Left lung (tissue), 10 donors: ENCODE measurements around the gene CHRNA9. TPM values are rescaled to one million over a fixed set of nuclear protein-coding genes. Genes with fewer than 3 reads are reported as not detected.

Experiments used
- ATAC-seq: fragments of 200-7000 bp; cut with Tn5 transposase; one replicate; pipeline ENCODE4 v1.9.1; 2020; ENCODE audit warnings: moderate library complexity
- DNase-seq, 4 donors: peaks; one replicate each; pipeline ENCODE4 v3.0.0-alpha.2; 2013 to 2020
- H3K27ac ChIP-seq, 2 donors: fragments of 200-600 bp; sonication (generic) in 1 of 2; one replicate each; pipeline versions ENCODE4 v1.5.0 to v1.8.0; 2020 to 2021
- H3K27me3 ChIP-seq, 2 donors: fragments of 200-600 bp; sonication (generic) in 1 of 2; one replicate each; pipeline versions ENCODE4 v1.5.0 to v1.8.0; 2020 to 2021
- H3K36me3 ChIP-seq, 2 donors: fragments of 200-600 bp; sonication (generic) in 1 of 2; one replicate each; pipeline versions ENCODE4 v1.5.0 to v1.8.0; 2020 to 2021
- H3K4me1 ChIP-seq, 2 donors: fragments of 200-600 bp; one replicate each; pipeline ENCODE4 v1.8.0; 2021
- H3K4me3 ChIP-seq, 2 donors: fragments of 200-600 bp; sonication (generic) in 1 of 2; one replicate each; pipeline versions ENCODE4 v1.5.0 to v1.8.0; 2020 to 2021; ENCODE audit warnings: mild to moderate bottlenecking in 1 of 2
- H3K9me3 ChIP-seq, 2 donors: fragments of 200-600 bp; sonication (generic) in 1 of 2; one replicate each; pipeline versions ENCODE4 v1.5.0 to v1.8.0; 2020 to 2021
- intact Hi-C, 2 donors: fragments of 100-400 bp; cut with DNase I; formaldehyde crosslinking; loops; one replicate each; pipeline versions ENCODE4 v1.11.2 to v1.14.2; 2022
- polyA plus RNA-seq, 6 donors: library from polyadenylated mRNA; unstranded; fragments of 120-200 nt; gene quantifications; one replicate each; pipeline ENCODE4 v1.2.1, GENCODE V29; 2013; ENCODE audit not compliant: insufficient read length in 6 of 6
- total RNA-seq, 2 donors: library from RNA; stranded (reverse); fragmentation: NEBNext Ultra II Directional; extraction: Animal tissue kit (Norgen Biotek cat#: 25700); gene quantifications; one replicate each; pipeline ENCODE4 v1.2.1, GENCODE V29; 2021
- TF ChIP-seq, protein P1 (sequence below), 2 donors: fragments of 200-600 bp; sonication (generic) in 1 of 2; IDR thresholded peaks; one replicate each; pipeline versions ENCODE4 v1.5.0 to v1.8.0; 2021; ENCODE audit warnings: antibody characterized with exemption in 2 of 2
- donor health status: DM: no; HTN: yes; CAD: no.
- donor health status: DM: no; HTN: no; CAD: no.

The CHRNA9 gene
- total and polyA plus RNA-seq, 8 donors: not detected

DNA sequence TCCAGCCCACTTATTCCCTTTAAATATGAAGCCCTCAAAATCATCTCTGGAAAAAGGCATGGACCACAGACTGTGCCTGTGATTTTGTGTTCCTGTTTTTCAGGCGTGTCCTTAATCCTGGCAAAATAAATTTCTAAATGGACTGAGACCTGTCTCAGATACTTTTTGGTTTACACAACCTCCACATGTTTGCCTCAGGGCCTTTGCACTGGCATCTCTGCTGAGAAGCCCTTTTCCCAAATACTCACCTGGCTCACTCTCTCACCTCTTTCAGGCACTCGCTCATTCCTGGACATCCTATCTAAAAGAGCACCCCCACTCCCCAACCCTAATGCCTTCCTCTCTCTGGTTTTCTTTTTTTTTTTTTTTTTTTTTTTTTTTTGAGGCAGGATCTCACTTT, 40.5 kb downstream of the CHRNA9 start:
- DNase-seq (no peak), ATAC-seq (no peak)
- intact Hi-C loops: no loop called here
- Histone ChIP-seq H3K4me1 (no peaks in the 10 kb centered on the region), H3K27me3 (no peaks in the 10 kb centered on the region), H3K9me3 (no peaks in the 10 kb centered on the region), H3K36me3 (no peaks in the 10 kb centered on the region), H3K27ac (no peak overlapping the region), H3K4me3 (no peak overlapping the region)
- TF ChIP-seq, protein P1, sequence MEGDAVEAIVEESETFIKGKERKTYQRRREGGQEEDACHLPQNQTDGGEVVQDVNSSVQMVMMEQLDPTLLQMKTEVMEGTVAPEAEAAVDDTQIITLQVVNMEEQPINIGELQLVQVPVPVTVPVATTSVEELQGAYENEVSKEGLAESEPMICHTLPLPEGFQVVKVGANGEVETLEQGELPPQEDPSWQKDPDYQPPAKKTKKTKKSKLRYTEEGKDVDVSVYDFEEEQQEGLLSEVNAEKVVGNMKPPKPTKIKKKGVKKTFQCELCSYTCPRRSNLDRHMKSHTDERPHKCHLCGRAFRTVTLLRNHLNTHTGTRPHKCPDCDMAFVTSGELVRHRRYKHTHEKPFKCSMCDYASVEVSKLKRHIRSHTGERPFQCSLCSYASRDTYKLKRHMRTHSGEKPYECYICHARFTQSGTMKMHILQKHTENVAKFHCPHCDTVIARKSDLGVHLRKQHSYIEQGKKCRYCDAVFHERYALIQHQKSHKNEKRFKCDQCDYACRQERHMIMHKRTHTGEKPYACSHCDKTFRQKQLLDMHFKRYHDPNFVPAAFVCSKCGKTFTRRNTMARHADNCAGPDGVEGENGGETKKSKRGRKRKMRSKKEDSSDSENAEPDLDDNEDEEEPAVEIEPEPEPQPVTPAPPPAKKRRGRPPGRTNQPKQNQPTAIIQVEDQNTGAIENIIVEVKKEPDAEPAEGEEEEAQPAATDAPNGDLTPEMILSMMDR (IDR thresholded peaks at IDR 0.05): no peak

DNA sequence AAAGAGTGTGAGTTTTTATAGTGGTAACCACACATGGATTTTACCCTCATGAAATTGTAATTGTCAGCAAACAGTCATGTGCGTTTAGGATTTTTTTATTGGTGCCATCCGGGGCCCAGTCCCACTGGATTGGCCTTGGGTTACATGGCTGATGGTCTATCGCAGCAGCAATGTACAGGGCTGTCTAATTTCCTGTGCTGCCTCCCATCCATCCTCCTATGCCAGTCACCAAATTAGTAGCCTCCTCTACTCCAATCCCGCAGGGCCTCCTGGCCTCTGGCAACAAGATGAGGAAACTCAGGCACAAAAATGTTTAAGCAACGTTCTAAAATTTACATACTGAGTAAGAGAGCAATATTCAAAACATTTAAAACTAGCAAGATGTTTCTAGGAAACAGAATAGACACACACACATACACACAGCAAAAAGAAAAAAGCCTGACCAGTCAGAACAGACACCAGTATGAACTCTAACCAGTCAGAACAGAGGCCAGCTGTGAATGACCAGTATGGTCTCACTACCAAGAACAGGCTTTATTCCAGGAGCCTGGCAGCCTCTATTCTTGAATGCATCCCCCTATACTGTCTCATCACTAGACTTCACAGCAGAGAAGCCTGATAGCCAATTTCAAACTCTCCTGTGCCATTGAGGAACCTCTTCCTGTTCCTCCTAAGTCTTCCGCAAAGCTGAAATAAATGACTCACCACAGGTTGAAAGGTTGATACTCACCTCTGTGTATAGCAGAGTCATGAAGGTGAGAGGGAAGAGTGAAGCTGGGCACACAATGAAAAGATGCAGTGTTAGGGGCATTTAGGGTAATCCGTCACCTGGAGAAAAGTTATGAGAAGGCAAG, 42.6 kb downstream of the CHRNA9 start:
- no peaks in the 10 kb centered on the region for H3K9me3 ChIP-seq
- H3K4me1 ChIP-seq: no peaks in the 10 kb centered on the region
- ATAC-seq: peak; percentile 81
- intact Hi-C loops: no loop called here
- H3K27ac ChIP-seq: no peak overlapping the region
- TF ChIP-seq, protein P1 (IDR thresholded peaks at IDR 0.05): no peak
- no peak for DNase-seq
- no peaks in the 10 kb centered on the region for H3K36me3 ChIP-seq
- H3K4me3 ChIP-seq: no peak overlapping the region
- no peaks in the 10 kb centered on the region for H3K27me3 ChIP-seq

DNA sequence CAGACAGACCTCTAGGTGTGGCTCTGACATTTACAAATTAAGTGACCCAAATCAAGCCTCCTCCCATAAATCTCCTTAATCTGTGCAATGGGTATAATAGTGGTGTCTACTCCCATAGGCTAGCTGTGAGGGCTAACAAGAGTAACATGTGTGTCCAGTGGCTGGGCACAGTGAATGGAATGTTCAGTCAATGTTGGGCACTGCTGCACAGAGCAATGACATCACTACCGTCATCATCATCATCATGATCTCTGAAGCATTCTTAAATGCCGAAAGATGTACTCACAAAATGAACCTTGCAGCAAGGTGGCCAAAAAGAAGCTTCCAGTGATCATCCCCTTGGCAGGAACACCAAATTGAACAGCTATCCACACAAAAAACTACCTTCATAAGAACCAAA, 43.5 kb downstream of the CHRNA9 start:
- intact Hi-C loops: no loop called here
- TF ChIP-seq, protein P1 (IDR thresholded peaks at IDR 0.05): no peak
- H3K36me3 ChIP-seq: no peaks in the 10 kb centered on the region
- DNase-seq (no peak), ATAC-seq (no peak)
- H3K27me3 ChIP-seq: no peaks in the 10 kb centered on the region
- no peak overlapping the region for H3K27ac ChIP-seq
- no peak overlapping the region for H3K4me3 ChIP-seq
- H3K9me3 ChIP-seq: no peaks in the 10 kb centered on the region
- no peaks in the 10 kb centered on the region for H3K4me1 ChIP-seq

DNA sequence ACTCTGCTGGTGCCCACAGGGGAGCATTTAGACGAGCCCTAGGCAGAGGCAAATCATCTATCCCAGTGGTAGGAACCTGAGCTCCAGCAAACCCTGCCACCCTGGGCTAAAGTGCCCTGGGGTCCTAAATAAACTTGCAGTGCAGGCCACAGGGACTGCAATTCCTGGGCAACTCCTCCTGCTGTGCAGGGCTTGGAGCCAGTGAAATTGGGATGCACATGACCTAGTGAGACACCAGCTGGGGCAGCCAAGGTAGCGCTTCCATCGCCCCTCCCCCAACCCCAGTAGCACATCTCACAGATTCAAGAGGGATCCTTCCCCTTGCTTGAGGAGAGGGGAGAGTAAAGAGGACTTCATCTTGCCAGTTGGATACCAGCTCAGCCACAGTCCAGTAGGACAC, 44.1 kb downstream of the CHRNA9 start:
- Histone ChIP-seq H3K9me3 (no peaks in the 10 kb centered on the region), H3K36me3 (no peaks in the 10 kb centered on the region), H3K4me3 (no peak overlapping the region), H3K4me1 (no peaks in the 10 kb centered on the region), H3K27ac (no peak overlapping the region), H3K27me3 (no peaks in the 10 kb centered on the region)
- TF ChIP-seq, protein P1 (IDR thresholded peaks at IDR 0.05): no peak
- ATAC-seq (no peak), DNase-seq (no peak)
- intact Hi-C loops: no loop called here

DNA sequence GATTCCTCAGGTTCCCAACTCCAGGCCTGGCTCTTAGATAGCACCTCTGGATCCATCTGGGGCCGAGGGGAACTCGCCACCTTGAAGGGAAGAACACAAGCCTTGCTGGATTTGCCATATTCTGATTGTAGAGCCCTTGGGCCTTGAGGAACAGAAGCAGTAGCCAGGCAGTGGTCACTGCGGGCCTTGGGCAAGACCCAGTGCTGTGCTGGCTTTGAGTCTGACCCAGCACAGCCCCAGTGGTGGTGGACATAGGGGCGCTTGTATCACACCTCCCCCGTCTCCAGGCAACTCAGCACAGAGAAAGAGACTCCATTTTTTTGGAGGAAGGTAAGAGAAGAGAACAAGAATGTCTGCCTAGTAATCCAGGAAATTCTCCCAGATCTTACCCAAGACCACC, 45.5 kb downstream of the CHRNA9 start:
- Histone ChIP-seq H3K4me3 (no peak overlapping the region), H3K27me3 (no peaks in the 10 kb centered on the region), H3K4me1 (no peaks in the 10 kb centered on the region), H3K27ac (no peak overlapping the region), H3K36me3 (no peaks in the 10 kb centered on the region), H3K9me3 (no peaks in the 10 kb centered on the region)
- DNase-seq (no peak), ATAC-seq (no peak)
- TF ChIP-seq, protein P1 (IDR thresholded peaks at IDR 0.05): no peak
- intact Hi-C loops: no loop called here
